Left lung (tissue), 10 donors: ENCODE results near the gene KHDC4. TPM values are rescaled to one million over a fixed set of nuclear protein-coding genes. Genes with fewer than 3 reads are reported as not detected.
A peak's percentile ranks its signal among the peaks of the same experiment; 100 is the strongest.
"Not testable (repeated sequence)": the region's sequence is repeated elsewhere in the genome, so short reads cannot be mapped to it uniquely, and the experiment has no call there.

Experiments used
- ATAC-seq: fragments of 200-7000 bp; cut with Tn5 transposase; one replicate; pipeline ENCODE4 v1.9.1; 2020; ENCODE audit warnings: moderate library complexity
- DNase-seq, 4 donors: peaks; one replicate each; pipeline ENCODE4 v3.0.0-alpha.2; 2013 to 2020
- H3K27ac ChIP-seq, 2 donors: fragments of 200-600 bp; sonication (generic) in 1 of 2; one replicate each; pipeline versions ENCODE4 v1.5.0 to v1.8.0; 2020 to 2021
- H3K27me3 ChIP-seq, 2 donors: fragments of 200-600 bp; sonication (generic) in 1 of 2; one replicate each; pipeline versions ENCODE4 v1.5.0 to v1.8.0; 2020 to 2021
- H3K36me3 ChIP-seq, 2 donors: fragments of 200-600 bp; sonication (generic) in 1 of 2; one replicate each; pipeline versions ENCODE4 v1.5.0 to v1.8.0; 2020 to 2021
- H3K4me1 ChIP-seq, 2 donors: fragments of 200-600 bp; one replicate each; pipeline ENCODE4 v1.8.0; 2021
- H3K4me3 ChIP-seq, 2 donors: fragments of 200-600 bp; sonication (generic) in 1 of 2; one replicate each; pipeline versions ENCODE4 v1.5.0 to v1.8.0; 2020 to 2021; ENCODE audit warnings: mild to moderate bottlenecking in 1 of 2
- H3K9me3 ChIP-seq, 2 donors: fragments of 200-600 bp; sonication (generic) in 1 of 2; one replicate each; pipeline versions ENCODE4 v1.5.0 to v1.8.0; 2020 to 2021
- intact Hi-C, 2 donors: fragments of 100-400 bp; cut with DNase I; formaldehyde crosslinking; loops; one replicate each; pipeline versions ENCODE4 v1.11.2 to v1.14.2; 2022
- polyA plus RNA-seq, 6 donors: library from polyadenylated mRNA; unstranded; fragments of 120-200 nt; gene quantifications; one replicate each; pipeline ENCODE4 v1.2.1, GENCODE V29; 2013; ENCODE audit not compliant: insufficient read length in 6 of 6
- total RNA-seq, 2 donors: library from RNA; stranded (reverse); fragmentation: NEBNext Ultra II Directional; extraction: Animal tissue kit (Norgen Biotek cat#: 25700); gene quantifications; one replicate each; pipeline ENCODE4 v1.2.1, GENCODE V29; 2021
- TF ChIP-seq, protein P1 (sequence below), 2 donors: fragments of 200-600 bp; sonication (generic) in 1 of 2; IDR thresholded peaks; one replicate each; pipeline versions ENCODE4 v1.5.0 to v1.8.0; 2021; ENCODE audit warnings: antibody characterized with exemption in 2 of 2
- donor health status: DM: no; HTN: yes; CAD: no.
- donor health status: DM: no; HTN: no; CAD: no.

Gene KHDC4
- total and polyA plus RNA-seq, 8 donors: 38.2 to 86.8 (median 72.6) TPM

DNA sequence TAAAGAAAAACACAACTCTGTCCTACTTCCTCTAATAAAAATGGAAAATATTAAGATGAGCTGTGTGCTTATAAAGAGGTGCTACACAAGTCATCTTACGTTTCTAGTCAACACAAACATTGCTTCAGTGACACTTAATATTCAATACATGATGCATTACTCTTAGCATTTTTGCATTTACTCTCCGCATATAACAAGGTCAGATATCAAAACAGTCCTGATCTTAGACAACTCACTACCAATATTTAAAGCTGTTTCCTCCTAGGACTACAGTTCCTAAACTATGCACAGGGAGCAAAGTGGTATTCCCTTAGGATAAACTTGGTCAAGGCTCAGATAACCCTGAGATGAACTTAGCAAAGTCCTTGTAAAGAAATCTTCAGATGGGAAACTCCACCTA, 35.3 kb downstream of the KHDC4 start:
- DNase-seq (no peak), ATAC-seq (no peak)
- TF ChIP-seq, protein P1, sequence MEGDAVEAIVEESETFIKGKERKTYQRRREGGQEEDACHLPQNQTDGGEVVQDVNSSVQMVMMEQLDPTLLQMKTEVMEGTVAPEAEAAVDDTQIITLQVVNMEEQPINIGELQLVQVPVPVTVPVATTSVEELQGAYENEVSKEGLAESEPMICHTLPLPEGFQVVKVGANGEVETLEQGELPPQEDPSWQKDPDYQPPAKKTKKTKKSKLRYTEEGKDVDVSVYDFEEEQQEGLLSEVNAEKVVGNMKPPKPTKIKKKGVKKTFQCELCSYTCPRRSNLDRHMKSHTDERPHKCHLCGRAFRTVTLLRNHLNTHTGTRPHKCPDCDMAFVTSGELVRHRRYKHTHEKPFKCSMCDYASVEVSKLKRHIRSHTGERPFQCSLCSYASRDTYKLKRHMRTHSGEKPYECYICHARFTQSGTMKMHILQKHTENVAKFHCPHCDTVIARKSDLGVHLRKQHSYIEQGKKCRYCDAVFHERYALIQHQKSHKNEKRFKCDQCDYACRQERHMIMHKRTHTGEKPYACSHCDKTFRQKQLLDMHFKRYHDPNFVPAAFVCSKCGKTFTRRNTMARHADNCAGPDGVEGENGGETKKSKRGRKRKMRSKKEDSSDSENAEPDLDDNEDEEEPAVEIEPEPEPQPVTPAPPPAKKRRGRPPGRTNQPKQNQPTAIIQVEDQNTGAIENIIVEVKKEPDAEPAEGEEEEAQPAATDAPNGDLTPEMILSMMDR (IDR thresholded peaks at IDR 0.05): no peak
- intact Hi-C loops: no loop called here
- peaks cover 4 to 6% of the 10 kb centered on the region in 2 donors for H3K4me1 ChIP-seq
- no peak overlapping the region for H3K27ac ChIP-seq
- no peaks in the 10 kb centered on the region for H3K9me3 ChIP-seq
- no peak overlapping the region for H3K4me3 ChIP-seq
- no peaks in the 10 kb centered on the region for H3K27me3 ChIP-seq
- peaks cover 5 to 82% of the 10 kb centered on the region in 2 donors for H3K36me3 ChIP-seq

DNA sequence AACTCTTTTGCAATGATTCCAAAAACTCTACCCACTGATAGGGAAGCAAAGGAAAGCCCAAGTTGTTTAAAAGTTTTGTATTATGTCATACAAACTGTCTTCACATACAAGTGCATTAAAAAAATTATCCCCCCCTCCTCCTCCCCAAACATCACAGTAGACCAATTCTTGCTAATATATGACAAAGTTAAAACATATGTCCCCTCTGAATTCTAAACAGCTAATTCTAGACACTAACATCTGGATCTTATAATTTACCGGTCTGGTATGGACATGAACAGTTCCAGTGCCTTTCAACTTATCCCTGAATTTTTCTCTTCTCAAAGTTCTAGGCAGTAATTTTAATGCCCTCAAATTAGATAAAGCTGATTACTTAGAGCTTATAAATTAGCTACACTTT, 36.5 kb downstream of the KHDC4 start:
- H3K4me1 ChIP-seq: peaks cover 16 to 18% of the 10 kb centered on the region in 2 donors
- H3K9me3 ChIP-seq: no peaks in the 10 kb centered on the region
- H3K27ac ChIP-seq: no peak overlapping the region
- no peak for DNase-seq
- peaks cover 5 to 71% of the 10 kb centered on the region in 2 donors for H3K36me3 ChIP-seq
- no peak for ATAC-seq
- TF ChIP-seq, protein P1 (IDR thresholded peaks at IDR 0.05): no peak
- no peak overlapping the region for H3K4me3 ChIP-seq
- intact Hi-C loops: no loop called here
- H3K27me3 ChIP-seq: no peaks in the 10 kb centered on the region

DNA sequence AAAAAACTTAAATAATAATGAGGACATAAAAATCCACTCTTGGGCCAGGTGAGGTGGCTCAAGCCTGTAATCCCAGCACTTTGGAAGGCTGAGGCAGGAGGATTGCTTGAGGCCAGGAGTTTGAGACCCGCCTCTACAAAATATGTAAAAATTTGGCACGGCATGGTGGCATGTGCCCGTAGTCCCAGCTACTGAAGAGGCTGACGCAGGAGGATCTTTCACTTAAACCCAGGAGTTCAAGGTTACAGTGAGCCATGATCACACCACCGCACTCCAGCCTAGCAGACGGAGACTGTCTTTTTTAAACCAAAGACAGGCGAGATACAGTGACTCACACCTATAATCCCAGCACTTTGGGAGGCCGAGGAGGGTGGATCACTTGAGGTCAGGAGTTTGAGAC, 37.7 kb downstream of the KHDC4 start:
- Histone ChIP-seq H3K4me1 (peaks cover 19 to 20% of the 10 kb centered on the region in 2 donors), H3K36me3 (peaks cover 5 to 58% of the 10 kb centered on the region in 2 donors)
- H3K27me3 ChIP-seq, intact Hi-C loops, ATAC-seq, DNase-seq, H3K27ac ChIP-seq, H3K4me3 ChIP-seq, H3K9me3 ChIP-seq: not testable (repeated sequence)

DNA sequence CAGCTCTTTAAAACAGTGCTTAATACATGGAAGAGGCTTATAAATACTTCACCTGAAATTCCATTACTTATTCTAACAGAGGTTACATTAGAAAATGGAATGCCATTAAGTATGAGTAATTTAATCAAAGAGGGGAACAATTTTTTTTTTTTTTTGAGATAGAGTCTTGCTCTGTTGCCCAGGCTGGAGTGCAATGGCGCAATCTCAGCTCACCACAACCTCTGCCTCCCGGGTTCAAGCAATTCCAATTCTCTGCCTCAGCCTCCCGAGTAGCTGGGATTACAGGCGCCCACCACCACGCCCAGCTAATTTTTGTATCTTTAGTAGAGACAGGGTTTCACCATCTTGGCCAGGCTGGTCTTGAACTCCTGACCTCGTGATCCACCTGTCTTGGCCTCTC, 38.6 kb downstream of the KHDC4 start:
- H3K9me3 ChIP-seq, DNase-seq, H3K27me3 ChIP-seq, ATAC-seq, intact Hi-C loops, H3K27ac ChIP-seq, H3K4me3 ChIP-seq: not testable (repeated sequence)
- H3K4me1 ChIP-seq: peaks cover 19 to 20% of the 10 kb centered on the region in 2 donors
- peaks cover 5 to 50% of the 10 kb centered on the region in 2 donors for H3K36me3 ChIP-seq

DNA sequence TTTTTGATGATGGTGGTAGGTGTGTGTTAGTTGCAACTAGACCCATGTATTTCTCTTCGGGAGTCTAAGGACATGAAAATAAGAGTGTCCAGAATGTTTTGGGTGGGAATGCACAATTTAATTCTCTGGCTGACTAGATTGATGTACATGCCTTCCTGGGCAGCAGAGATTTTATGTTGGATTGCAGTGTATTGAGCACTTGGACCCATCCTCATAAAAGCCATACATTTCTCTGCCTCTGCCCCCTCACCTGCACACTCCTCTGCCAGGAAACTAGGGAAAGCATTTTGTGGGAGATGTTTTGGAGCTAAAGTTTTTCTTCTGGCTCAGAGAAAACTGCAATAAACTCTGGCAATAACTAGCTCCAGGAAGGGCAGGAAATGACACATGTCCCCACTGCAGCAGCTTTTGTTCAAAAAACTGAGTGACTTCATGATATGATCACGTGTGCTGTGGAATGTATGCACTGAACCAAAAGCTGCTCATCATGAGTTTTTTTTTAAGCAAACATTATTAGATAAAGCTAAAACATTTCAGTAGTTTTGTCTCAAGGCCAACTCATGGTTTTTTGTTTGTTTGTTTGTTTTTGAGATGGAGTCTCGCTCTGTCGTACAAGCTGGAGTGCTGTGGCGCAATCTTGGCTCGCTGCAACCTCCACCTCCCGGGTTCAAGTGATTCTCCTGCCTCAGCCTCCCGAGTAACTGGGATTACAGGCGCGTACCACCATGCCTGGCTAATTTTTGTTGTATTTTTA, 40.6 kb downstream of the KHDC4 start:
- Histone ChIP-seq H3K9me3 (no peaks in the 10 kb centered on the region), H3K4me3 (no peak overlapping the region), H3K36me3 (peaks cover 0 to 29% of the 10 kb centered on the region in 2 donors), H3K4me1 (peaks cover 19 to 20% of the 10 kb centered on the region in 2 donors), H3K27me3 (no peaks in the 10 kb centered on the region), H3K27ac (peak overlapping the region; percentile 59 to 75)
- DNase-seq (peak in 2 of 4 donors; percentile 16 to 48), ATAC-seq (peak; percentile 80)
- intact Hi-C loops: no loop called here
- TF ChIP-seq, protein P1 (IDR thresholded peaks at IDR 0.05): no peak

DNA sequence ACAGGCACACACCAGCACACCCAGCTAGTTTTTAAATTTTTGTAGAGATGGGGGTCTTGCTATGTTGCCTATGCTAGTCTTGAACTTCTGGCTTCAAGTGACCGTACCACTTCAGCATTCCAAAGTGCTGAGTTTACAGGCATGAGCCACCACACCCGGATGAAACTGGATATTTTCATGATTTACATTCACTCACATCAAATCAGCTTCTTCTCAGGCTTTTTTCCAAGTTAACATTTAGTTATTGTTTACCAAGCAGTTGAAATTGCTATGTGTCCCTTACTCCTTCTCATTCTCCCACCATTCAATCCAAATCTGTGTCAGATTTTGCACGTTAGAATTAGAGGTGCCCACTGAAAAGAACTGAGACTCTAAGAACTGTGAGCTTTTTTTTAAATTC, 41.4 kb downstream of the KHDC4 start:
- H3K27me3 ChIP-seq: no peaks in the 10 kb centered on the region
- H3K4me1 ChIP-seq: peaks cover 19 to 20% of the 10 kb centered on the region in 2 donors
- no peaks in the 10 kb centered on the region for H3K9me3 ChIP-seq
- TF ChIP-seq, protein P1 (IDR thresholded peaks at IDR 0.05): no peak
- ATAC-seq: peak; percentile 67
- H3K27ac ChIP-seq: peak overlapping the region; percentile 59 to 75
- intact Hi-C loops: no loop called here
- DNase-seq: peak in 2 of 4 donors; percentile 8 to 52
- no peak overlapping the region for H3K4me3 ChIP-seq
- peaks cover 0 to 21% of the 10 kb centered on the region in 2 donors for H3K36me3 ChIP-seq
